Immature natural killer cell (primary cell): ENCODE results near the gene B4GALT2. TPM values are rescaled to one million over a fixed set of nuclear protein-coding genes. Genes with fewer than 3 reads are reported as not detected.

Experiments used
- DNase-seq, 3 donors: peaks; one replicate each; pipeline ENCODE4 v3.0.0; 2022; ENCODE audit warnings: mixed read lengths in 1 of 3
- H3K27ac Mint-ChIP-seq, 6 donors: one replicate each; pipeline ENCODE4 v1.8.0; 2020; ENCODE audit warnings: mixed read lengths in 6 of 6, mild to moderate bottlenecking in 5 of 6, inconsistent platforms in 4 of 6, moderate library complexity in 3 of 6
- H3K27me3 Mint-ChIP-seq, 3 donors: one replicate each; pipeline ENCODE4 v1.8.0; 2020 to 2021; ENCODE audit warnings: low read depth in 3 of 3, mild to moderate bottlenecking in 3 of 3, mixed read lengths in 3 of 3, moderate library complexity in 3 of 3, inconsistent platforms in 1 of 3
- H3K36me3 Mint-ChIP-seq, 3 donors: one replicate each; pipeline ENCODE4 v1.8.0; 2020; ENCODE audit warnings: mixed read lengths in 3 of 3, inconsistent platforms in 2 of 3, mild to moderate bottlenecking in 2 of 3
- H3K4me1 Mint-ChIP-seq, 2 donors: one replicate each; pipeline ENCODE4 v1.8.0; 2020; ENCODE audit warnings: inconsistent platforms in 2 of 2, mild to moderate bottlenecking in 2 of 2, mixed read lengths in 2 of 2, moderate library complexity in 1 of 2
- H3K4me3 Mint-ChIP-seq, 5 donors: one replicate each; pipeline ENCODE4 v1.8.0; 2020; ENCODE audit warnings: mild to moderate bottlenecking in 5 of 5, mixed read lengths in 5 of 5, inconsistent platforms in 3 of 5, moderate library complexity in 3 of 5
- H3K9me3 Mint-ChIP-seq, 6 donors: one replicate each; pipeline ENCODE4 v1.8.0; 2020; ENCODE audit warnings: mild to moderate bottlenecking in 6 of 6, mixed read lengths in 6 of 6, inconsistent platforms in 4 of 6, moderate library complexity in 3 of 6
- polyA plus RNA-seq, 3 donors: library from polyadenylated mRNA; unstranded; fragments of 300-500 nt; fragmentation: Illumina TruSeq; gene quantifications; one replicate each; pipeline ENCODE4 v1.2.3, GENCODE V29; 2021

Gene B4GALT2
- polyA plus RNA-seq, 3 donors from 2014 or later = 0.48 to 1.6 (median 0.59) TPM

DNA sequence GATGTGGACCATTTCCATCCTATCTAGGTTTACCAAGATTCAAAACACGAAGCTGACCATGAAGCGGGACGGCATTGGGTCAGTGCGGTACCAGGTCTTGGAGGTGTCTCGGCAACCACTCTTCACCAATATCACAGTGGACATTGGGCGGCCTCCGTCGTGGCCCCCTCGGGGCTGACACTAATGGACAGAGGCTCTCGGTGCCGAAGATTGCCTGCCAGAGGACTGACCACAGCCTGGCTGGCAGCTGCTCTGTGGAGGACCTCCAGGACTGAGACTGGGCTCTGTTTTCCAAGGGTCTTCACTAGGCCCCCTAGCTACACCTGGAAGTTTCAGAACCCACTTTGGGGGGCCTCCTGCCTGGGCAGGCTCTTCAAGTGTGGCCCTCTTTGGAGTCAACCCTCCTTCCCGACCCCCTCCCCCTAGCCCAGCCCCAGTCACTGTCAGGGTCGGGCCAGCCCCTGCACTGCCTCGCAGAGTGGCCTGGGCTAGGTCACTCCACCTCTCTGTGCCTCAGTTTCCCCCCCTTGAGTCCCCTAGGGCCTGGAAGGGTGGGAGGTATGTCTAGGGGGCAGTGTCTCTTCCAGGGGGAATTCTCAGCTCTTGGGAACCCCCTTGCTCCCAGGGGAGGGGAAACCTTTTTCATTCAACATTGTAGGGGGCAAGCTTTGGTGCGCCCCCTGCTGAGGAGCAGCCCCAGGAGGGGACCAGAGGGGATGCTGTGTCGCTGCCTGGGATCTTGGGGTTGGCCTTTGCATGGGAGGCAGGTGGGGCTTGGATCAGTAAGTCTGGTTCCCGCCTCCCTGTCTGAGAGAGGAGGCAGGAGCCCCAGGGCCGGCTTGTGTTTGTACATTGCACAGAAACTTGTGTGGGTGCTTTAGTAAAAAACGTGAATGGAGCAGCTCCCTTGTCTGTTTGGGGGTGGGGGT, 11.5 kb downstream of the B4GALT2 start:
- no peaks in the 10 kb centered on the region for H3K36me3 Mint-ChIP-seq

DNA sequence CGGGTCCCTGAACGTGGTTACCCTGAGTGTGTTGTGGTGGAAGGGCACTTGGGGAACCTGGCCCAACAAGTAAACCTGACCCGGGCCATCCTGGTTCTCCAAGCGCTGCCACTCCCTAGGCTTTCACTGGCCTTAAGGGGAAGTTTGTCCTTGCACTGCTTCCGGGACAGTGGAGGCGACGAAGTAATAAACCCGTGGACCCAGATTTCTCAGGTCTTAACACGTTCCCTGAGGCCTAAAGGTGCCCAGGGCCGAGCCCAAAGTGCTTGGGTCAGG, 12.1 kb downstream of the B4GALT2 start:
- Mint-ChIP-seq H3K27ac (peak overlapping the region in 5 of 6 donors; percentile 29 to 93 (median 89)), H3K9me3 (no peaks in the 10 kb centered on the region), H3K36me3 (no peaks in the 10 kb centered on the region), H3K27me3 (peaks cover 0 to 7% (median 0%) of the 10 kb centered on the region in 3 donors), H3K4me1 (peaks cover 0 to 12% of the 10 kb centered on the region in 2 donors), H3K4me3 (peak overlapping the region; percentile 90 to 97 (median 96))
- DNase-seq = no peak

More for the DNA sequence above, 11.5 kb downstream of the B4GALT2 start:
- Mint-ChIP-seq H3K27me3 (peaks cover 0 to 7% (median 0%) of the 10 kb centered on the region in 3 donors), H3K9me3 (no peaks in the 10 kb centered on the region), H3K27ac (peak overlapping the region in 4 of 6 donors; percentile 78 to 93 (median 90)), H3K4me3 (peak overlapping the region; percentile 90 to 97 (median 96)), H3K4me1 (peaks cover 0 to 12% of the 10 kb centered on the region in 2 donors)
- no peak for DNase-seq

DNA sequence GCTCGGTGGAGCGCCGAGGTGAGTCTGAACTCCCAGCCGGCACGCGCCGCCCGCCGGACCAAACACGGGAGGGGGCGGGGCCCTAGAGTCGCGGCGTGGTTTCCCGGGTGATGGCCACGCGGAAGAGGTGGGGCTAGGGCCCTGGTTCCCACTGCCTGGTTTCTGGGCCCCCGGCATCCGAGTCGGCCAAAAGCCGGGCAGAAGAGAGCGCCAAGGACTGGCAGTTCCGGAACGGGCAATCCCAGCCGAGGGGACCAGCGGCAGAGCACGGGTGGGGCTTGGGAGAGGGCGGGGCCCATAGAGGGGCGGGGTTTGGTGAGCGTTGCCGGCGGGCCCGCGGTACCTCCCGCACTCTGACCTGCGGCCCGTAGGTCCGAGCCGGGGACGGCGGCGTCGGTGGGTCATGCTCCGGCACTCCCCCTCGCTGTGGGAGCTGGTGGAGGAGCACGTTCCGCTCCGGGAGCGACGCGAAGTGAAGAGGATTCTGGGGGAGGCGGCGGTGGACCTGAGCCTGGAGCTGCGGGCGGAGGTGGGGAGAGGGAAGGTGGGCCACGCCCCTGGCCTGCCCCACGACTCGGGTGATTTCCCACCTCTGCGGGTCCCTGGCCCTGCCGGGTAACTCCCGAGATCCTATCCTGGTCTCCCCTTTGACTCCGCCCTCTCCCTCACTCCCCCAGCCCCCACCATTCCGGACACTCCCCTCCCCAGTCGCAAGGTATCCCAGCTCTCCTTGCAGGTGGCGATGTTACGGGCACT, 12.6 kb downstream of the B4GALT2 start, which contains the start of gene CCDC24:
Gene CCDC24, plus strand, starts transcription at position 124 of the 756 bp plus-strand sequence. Its CDS starts 280 bp downstream, at position 404.
- H3K4me1 Mint-ChIP-seq = peaks cover 0 to 12% of the 10 kb centered on the region in 2 donors
- H3K27me3 Mint-ChIP-seq = peaks cover 0 to 7% (median 0%) of the 10 kb centered on the region in 3 donors
- H3K9me3 Mint-ChIP-seq = no peaks in the 10 kb centered on the region
- H3K36me3 Mint-ChIP-seq = no peaks in the 10 kb centered on the region
- peak; percentile 79 to 81 (median 79) for DNase-seq
- H3K27ac Mint-ChIP-seq = peak within 1 kb of the TSS; percentile 62 to 93 (median 88)
- peak within 1 kb of the TSS; percentile 90 to 97 (median 96) for H3K4me3 Mint-ChIP-seq

DNA sequence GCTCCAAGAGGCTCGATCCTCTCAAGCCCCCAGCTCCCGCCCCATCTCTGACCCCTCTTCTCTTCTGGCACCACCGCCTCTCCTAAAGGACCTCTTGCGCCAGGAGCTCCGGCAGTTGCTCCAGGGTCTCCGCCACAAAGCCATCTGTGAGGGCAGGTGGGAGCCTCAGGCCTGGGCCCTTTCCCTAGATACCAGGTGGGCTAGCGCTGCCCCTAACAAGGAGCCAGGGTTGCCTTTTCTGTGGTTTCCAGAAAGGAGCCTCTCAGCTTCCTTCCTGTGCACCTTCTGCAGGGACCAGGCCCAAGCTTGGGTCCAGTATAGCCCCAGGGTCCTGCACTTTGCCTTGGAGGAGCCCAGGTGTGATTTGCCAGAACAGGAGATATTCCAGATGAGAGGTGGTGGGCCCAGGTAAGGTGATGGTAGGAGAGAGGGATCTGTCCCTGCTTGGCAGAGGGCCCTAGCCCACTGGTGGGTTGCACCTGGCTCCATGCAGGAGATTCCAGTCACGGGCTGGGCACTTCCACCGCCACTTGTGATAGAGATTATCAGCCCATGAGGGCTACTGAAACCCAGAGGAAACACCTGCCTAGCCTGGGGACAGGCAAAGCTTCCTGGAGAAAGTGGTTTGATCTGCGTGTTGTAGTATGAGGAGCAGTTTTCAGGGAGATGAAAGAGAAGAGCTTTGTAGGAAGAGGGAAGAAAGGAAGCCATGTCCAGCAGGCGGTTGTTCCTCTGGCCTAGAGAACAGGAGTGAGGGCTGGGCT, 13.4 kb downstream of the B4GALT2 start:
- Mint-ChIP-seq H3K4me1 (peaks cover 0 to 12% of the 10 kb centered on the region in 2 donors), H3K4me3 (peak overlapping the region; percentile 90 to 97 (median 96)), H3K36me3 (no peaks in the 10 kb centered on the region), H3K27me3 (peaks cover 0 to 7% (median 0%) of the 10 kb centered on the region in 3 donors), H3K9me3 (no peaks in the 10 kb centered on the region), H3K27ac (peak overlapping the region in 4 of 6 donors; percentile 0 to 55 (median 14))
- DNase-seq = no peak

DNA sequence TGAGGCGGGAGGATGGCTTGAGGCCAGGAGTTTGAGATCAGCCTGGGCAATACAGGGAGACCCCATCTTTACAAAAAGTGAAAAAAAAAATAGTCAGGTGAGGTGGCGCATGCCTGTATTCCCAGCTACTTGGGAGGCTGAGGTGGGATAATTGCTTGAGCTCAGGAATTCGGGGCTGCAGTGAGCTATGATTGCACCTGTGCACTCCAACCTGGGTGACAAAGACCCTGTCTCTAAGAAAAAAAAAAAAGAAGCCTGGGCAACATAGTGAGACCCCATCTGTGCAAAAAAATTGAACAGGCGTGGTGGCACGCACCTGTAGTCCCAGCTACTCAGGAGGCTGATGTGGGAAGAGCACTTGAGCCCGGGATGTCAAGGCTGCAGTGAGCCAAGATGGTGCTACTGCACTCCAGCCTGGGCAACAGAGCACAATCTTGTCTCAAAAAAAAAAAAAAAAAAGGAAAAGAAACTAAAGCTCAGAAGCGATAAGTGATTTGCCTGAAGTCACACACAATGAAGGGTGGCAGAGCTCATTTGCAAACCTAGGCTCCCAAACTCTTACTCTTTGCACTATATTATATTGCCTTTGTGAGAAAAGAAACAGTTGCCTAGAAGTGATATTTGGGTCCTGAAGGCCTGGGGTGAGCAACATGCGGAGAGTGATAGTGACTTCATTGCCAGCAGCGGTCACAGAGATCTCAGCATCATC, 14.3 kb downstream of the B4GALT2 start:
- H3K4me3 Mint-ChIP-seq = peak overlapping the region in 3 of 5 donors; percentile 35 to 96 (median 71)

DNA sequence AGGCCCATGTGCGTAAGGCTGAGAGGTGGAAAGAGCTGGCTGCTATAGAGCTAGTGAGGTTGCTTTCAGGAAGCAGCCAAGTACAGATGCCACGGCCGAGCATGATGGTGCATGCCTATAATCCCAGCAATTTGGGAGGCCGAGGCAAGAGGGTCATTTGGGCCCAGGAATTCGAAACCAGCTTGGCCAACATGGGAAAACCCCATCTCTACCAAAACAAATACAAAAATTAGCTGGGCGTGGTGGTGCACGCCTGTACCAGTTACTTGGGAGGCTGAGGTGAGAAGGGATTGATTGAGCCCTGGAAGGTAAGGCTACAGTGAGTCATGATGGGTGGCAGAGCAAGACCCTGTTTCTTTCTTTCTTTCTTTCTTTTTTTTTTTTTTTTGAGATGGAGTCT, 15.1 kb downstream of the B4GALT2 start:
- Mint-ChIP-seq H3K36me3 (no peaks in the 10 kb centered on the region), H3K27me3 (peaks cover 0 to 7% (median 0%) of the 10 kb centered on the region in 3 donors), H3K4me1 (peaks cover 0 to 12% of the 10 kb centered on the region in 2 donors), H3K4me3 (no peak overlapping the region), H3K27ac (no peak overlapping the region), H3K9me3 (no peaks in the 10 kb centered on the region)
- DNase-seq = no peak

More for the DNA sequence above, 14.3 kb downstream of the B4GALT2 start:
- Mint-ChIP-seq H3K27ac (no peak overlapping the region), H3K27me3 (peaks cover 0 to 7% (median 0%) of the 10 kb centered on the region in 3 donors), H3K36me3 (no peaks in the 10 kb centered on the region), H3K4me1 (peaks cover 0 to 12% of the 10 kb centered on the region in 2 donors), H3K9me3 (no peaks in the 10 kb centered on the region)
- DNase-seq = no peak

DNA sequence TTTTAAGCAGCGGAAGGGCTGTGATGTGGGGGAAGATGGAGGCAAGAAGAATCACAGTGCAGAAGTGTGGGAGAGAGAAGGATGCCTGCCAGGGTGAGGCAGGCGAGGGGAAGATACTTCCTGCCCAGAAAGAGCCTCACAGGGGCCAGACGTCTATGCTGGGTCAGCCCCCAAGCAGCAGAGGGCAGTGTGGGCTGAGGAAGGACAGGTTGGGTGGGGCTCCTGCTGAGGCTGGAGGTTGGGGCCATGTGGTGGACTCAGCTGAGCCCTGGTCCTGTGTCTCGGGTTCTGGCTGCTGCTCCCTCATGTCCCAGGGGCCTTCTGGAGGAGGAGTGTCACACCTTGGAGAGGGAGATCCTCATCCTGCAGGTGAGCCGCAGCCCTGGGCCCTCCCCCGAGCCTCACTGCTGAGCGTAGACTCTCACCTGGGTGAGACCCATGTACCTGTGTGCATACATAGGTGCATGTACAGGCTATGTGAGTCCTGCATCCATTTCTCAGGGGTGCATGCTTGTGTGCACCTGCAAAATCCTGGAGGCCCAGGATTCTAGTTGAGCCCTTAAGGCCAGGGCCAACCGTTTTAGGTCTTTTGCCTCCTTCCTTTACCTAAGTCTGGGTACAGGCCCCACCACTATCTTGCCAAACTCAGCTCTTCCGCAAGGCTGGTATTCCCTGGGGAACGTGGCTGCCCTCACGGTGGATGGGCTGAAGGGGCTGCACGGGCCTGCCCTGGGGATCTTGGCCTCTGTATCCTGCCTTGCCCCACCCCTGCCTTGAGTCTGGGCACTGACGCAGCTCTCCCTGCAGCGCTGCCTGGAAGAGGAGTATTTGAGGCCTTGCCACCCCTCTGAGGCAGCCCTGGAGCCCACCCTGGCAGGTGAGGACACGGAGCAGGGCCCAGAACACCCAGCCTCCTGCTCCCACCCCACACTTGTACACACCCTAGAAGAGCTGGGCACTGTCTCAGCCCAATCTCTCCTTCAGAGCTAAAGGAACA, 16.1 kb downstream of the B4GALT2 start:
- no peak for DNase-seq
- peaks cover 0 to 12% of the 10 kb centered on the region in 2 donors for H3K4me1 Mint-ChIP-seq
- H3K4me3 Mint-ChIP-seq = no peak overlapping the region
- H3K36me3 Mint-ChIP-seq = no peaks in the 10 kb centered on the region
- no peaks in the 10 kb centered on the region for H3K9me3 Mint-ChIP-seq
- H3K27ac Mint-ChIP-seq = no peak overlapping the region
- H3K27me3 Mint-ChIP-seq = peaks cover 0 to 7% (median 0%) of the 10 kb centered on the region in 3 donors

DNA sequence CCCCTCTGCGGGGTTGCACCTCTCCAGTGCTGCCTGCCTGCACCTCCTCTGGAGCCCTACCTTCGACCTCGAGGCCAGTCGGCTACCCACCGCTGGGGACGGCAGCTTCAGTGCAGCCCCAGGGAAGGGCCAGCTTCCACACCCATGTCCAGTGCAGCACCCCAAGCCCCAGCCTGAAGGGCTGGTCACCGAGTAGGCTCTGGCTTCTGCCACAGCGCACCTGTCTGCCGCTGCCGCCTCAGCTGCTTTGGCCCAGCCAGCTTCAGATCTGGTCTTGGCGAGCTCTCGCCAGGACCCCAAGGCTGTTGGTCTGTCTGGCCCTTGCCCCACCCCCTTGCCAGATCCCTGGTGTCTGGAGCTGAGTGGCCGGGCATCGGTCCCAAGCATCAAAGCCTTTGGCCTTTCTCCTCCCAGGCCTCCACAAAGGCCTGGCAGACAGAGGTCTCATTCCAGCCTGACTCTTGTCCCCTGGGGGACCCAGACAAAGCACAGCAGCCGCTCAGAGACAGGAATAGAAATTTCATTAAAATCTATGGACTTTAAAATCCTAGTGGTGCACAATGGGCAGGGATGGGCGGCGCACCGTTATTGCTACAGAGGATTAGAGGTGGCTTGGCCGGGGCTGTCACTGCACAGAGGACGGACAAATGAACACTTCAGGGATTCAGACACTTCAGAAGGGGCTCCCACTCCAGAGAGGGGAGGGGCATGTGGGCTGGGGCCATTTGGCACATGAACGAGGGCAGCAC, 17.1 kb downstream of the B4GALT2 start:
- peaks cover 0 to 9% of the 10 kb centered on the region in 2 donors for H3K4me1 Mint-ChIP-seq
- H3K36me3 Mint-ChIP-seq = no peaks in the 10 kb centered on the region
- no peak overlapping the region for H3K27ac Mint-ChIP-seq
- H3K27me3 Mint-ChIP-seq = peaks cover 0 to 7% (median 0%) of the 10 kb centered on the region in 3 donors
- no peak overlapping the region for H3K4me3 Mint-ChIP-seq
- H3K9me3 Mint-ChIP-seq = no peaks in the 10 kb centered on the region
- no peak for DNase-seq

DNA sequence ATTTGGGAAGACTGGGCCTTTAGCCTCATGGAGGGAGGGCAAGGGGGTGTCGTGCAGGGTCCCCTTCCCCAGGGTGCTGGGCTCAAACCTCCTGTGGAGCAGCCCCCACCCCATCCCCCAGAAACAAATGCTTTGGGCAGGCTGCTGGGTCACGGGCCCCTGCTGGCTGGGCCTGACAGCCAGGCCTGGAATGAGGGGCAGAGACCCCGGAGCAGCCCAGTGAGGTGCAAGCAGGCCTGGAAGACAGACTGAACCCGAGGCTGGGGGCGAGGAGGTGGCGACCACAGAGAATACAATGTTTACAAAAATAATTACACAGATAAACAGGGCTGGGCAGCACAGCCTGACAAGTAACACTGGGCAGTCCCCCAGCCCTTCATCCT, 17.7 kb downstream of the B4GALT2 start:
- Mint-ChIP-seq H3K4me1 (peaks cover 0 to 5% of the 10 kb centered on the region in 2 donors), H3K27me3 (peaks cover 0 to 3% (median 0%) of the 10 kb centered on the region in 3 donors), H3K4me3 (no peak overlapping the region), H3K27ac (no peak overlapping the region), H3K36me3 (no peaks in the 10 kb centered on the region), H3K9me3 (no peaks in the 10 kb centered on the region)
- DNase-seq = no peak

GRCh38 chr1:43997295-43997999, 18.4 kb downstream of the B4GALT2 start:
- Mint-ChIP-seq H3K27ac (no peak overlapping the region), H3K4me1 (peaks cover 0 to 2% of the 10 kb centered on the region in 2 donors), H3K36me3 (no peaks in the 10 kb centered on the region), H3K4me3 (no peak overlapping the region), H3K27me3 (peaks cover 0 to 2% (median 0%) of the 10 kb centered on the region in 3 donors), H3K9me3 (no peaks in the 10 kb centered on the region)
- DNase-seq = no peak

DNA sequence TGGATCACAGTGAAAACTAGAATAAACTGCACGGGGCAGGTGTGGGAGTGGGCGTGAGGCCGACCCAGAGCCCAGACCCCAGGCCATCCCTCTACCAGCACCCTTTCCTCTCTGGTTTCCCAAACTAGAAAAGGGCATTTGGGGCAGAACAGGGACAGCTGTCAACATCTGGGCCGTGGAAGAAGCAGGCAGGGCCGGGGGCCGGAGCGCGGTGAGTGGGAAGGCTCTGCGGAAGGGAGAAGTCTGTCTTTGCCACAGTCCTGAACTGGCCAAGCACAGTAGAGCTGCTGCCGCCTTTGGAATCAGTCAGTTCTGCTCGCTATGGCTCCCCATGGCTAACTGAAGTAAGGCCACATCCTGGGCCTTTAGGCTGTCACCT, 19.0 kb downstream of the B4GALT2 start:
- no peak overlapping the region for H3K4me3 Mint-ChIP-seq
- no peaks in the 10 kb centered on the region for H3K4me1 Mint-ChIP-seq
- H3K36me3 Mint-ChIP-seq = no peaks in the 10 kb centered on the region
- DNase-seq = no peak
- no peak overlapping the region for H3K27ac Mint-ChIP-seq
- H3K27me3 Mint-ChIP-seq = no peaks in the 10 kb centered on the region
- no peaks in the 10 kb centered on the region for H3K9me3 Mint-ChIP-seq
